HCT116 (cell line): ENCODE results near the gene UACA.

Source experiments
- FOSL1 ChIP-seq: IDR thresholded peaks from 2 replicates; pipeline ENCODE4 v1.6.1; 2012; ENCODE audit warnings: low read depth
- RAD21 ChIP-seq: IDR thresholded peaks from 2 replicates; pipeline ENCODE4 v1.6.1; 2012; ENCODE audit warnings: low read depth, mild to moderate bottlenecking
- TCF7L2 ChIP-seq: IDR thresholded peaks from 2 replicates; pipeline ENCODE4 v1.7.0; 2011; ENCODE audit warnings: borderline replicate concordance, inconsistent platforms; ENCODE audit not compliant: insufficient read depth, insufficient read length; ENCODE audit errors: extremely low read depth
- TF ChIP-seq, protein P1 (sequence below), 3 experiments: fragments of 200-600 bp in 1 of 3; sonication (generic) in 1 of 3; IDR thresholded peaks in 2 of 3; conservative IDR thresholded peaks in 1 of 3; 2 replicates each; pipeline ENCODE4 v1.5.1; 2012 to 2017; ENCODE audit warnings: low read depth in 2 of 3, low read length in 2 of 3, antibody characterized with exemption in 1 of 3, borderline replicate concordance in 1 of 3, control low read depth in 1 of 3, mild to moderate bottlenecking in 1 of 3, mixed read lengths in 1 of 3, mixed run types in 1 of 3, moderate library complexity in 1 of 3; ENCODE audit not compliant: insufficient read depth in 1 of 3

DNA sequence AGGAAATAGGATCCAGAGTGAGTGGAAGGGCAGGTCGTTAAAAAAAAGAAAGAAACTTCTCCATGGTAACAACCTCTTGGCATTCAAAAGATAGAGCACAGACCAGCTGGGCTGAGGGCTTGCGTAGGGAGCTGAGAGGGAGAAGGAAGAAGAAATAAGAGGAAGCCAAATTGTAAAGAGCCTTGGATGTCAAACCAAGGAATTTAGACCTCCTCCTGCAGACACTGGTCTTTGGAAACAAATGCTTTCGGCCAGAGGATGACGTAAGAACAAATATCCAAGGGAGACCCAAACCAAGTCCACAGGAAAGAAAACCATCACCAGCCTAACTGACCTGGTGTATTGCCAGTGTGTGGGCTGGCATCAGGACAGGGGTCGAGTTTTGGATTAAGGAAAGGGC lies 155.2 kb downstream of the UACA start:
- TF ChIP-seq TCF7L2, result no peak
- TF ChIP-seq RAD21, result no peak
- no peak for TF ChIP-seq FOSL1
- TF ChIP-seq, protein P1, sequence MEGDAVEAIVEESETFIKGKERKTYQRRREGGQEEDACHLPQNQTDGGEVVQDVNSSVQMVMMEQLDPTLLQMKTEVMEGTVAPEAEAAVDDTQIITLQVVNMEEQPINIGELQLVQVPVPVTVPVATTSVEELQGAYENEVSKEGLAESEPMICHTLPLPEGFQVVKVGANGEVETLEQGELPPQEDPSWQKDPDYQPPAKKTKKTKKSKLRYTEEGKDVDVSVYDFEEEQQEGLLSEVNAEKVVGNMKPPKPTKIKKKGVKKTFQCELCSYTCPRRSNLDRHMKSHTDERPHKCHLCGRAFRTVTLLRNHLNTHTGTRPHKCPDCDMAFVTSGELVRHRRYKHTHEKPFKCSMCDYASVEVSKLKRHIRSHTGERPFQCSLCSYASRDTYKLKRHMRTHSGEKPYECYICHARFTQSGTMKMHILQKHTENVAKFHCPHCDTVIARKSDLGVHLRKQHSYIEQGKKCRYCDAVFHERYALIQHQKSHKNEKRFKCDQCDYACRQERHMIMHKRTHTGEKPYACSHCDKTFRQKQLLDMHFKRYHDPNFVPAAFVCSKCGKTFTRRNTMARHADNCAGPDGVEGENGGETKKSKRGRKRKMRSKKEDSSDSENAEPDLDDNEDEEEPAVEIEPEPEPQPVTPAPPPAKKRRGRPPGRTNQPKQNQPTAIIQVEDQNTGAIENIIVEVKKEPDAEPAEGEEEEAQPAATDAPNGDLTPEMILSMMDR (IDR thresholded peaks at IDR 0.05 in 2 of 3, conservative IDR thresholded peaks at IDR 0.05 in 1 of 3; ENCODE audit: borderline replicate concordance in 1 of 3, insufficient read depth in 1 of 3, low read depth in 2 of 3, low read length in 2 of 3), result no peak
